ENCODE data around the gene CDKL2.
"Not testable (repeated sequence)": the region's sequence is repeated elsewhere in the genome, so short reads cannot be mapped to it uniquely, and the experiment has no call there.

The CDKL2 gene

GRCh38 chr4:75547647-75548387 lies 82.5 kb downstream of the CDKL2 start:
- no peak for DNase-seq (ENCODE audit: low read depth)
- no peak overlapping the region for H3K4me3 ChIP-seq (ENCODE audit: low read length)
- no peak for TF ChIP-seq CTCF (conservative IDR thresholded peaks at IDR 0.05; ENCODE audit: low read depth, low read length)

- DNase-seq (ENCODE audit: low read depth) = no peak
- H3K4me3 ChIP-seq (ENCODE audit: low read length) = no peak overlapping the region
- TF ChIP-seq CTCF (conservative IDR thresholded peaks at IDR 0.05; ENCODE audit: low read depth, low read length) = no peak
Measured at GRCh38 chr4:75545526-75545925, 84.8 kb downstream of the CDKL2 start.

GRCh38 chr4:75544870-75545269 lies 85.5 kb downstream of the CDKL2 start:
- no peak for TF ChIP-seq CTCF (conservative IDR thresholded peaks at IDR 0.05; ENCODE audit: low read depth, low read length)
- no peak overlapping the region for H3K4me3 ChIP-seq (ENCODE audit: low read length)
- no peak for DNase-seq (ENCODE audit: low read depth)

- DNase-seq (ENCODE audit: low read depth); H3K4me3 ChIP-seq (ENCODE audit: low read length): not testable (repeated sequence)
Measured at GRCh38 chr4:75544220-75544619, 86.1 kb downstream of the CDKL2 start.

GRCh38 chr4:75542824-75543223 lies 87.5 kb downstream of the CDKL2 start:
- H3K4me3 ChIP-seq (ENCODE audit: low read length) = no peak overlapping the region
- TF ChIP-seq CTCF (conservative IDR thresholded peaks at IDR 0.05; ENCODE audit: low read depth, low read length) = no peak
- DNase-seq (ENCODE audit: low read depth) = no peak

GRCh38 chr4:75537308-75537707 lies 93.0 kb downstream of the CDKL2 start:
- not testable (repeated sequence) for H3K4me3 ChIP-seq (ENCODE audit: low read length); DNase-seq (ENCODE audit: low read depth)

- not testable (repeated sequence) for DNase-seq (ENCODE audit: low read depth); H3K4me3 ChIP-seq (ENCODE audit: low read length)
Measured at GRCh38 chr4:75533926-75534325, 96.4 kb downstream of the CDKL2 start.

- DNase-seq (ENCODE audit: low read depth); H3K4me3 ChIP-seq (ENCODE audit: low read length): not testable (repeated sequence)
Measured at GRCh38 chr4:75533339-75533887, 96.9 kb downstream of the CDKL2 start.

GRCh38 chr4:75531536-75532143 lies 98.7 kb downstream of the CDKL2 start:
- DNase-seq (ENCODE audit: low read depth); H3K4me3 ChIP-seq (ENCODE audit: low read length): not testable (repeated sequence)
